NT2/D1 (cell line): ENCODE measurements around the gene HLA-DMA.

Source experiments
- SUZ12 ChIP-seq: IDR thresholded peaks from 2 replicates; pipeline ENCODE4 v1.6.1; 2011; ENCODE audit not compliant: insufficient read length, insufficient read depth; ENCODE audit errors: extremely low read depth
- YY1 ChIP-seq: IDR thresholded peaks from 2 replicates; pipeline ENCODE4 v1.6.1; 2011; ENCODE audit not compliant: insufficient read length, insufficient read depth
- ZNF274 ChIP-seq: IDR thresholded peaks from 2 replicates; pipeline ENCODE4 v1.6.1; 2011; ENCODE audit warnings: mild to moderate bottlenecking, low read depth, low read length

DNA sequence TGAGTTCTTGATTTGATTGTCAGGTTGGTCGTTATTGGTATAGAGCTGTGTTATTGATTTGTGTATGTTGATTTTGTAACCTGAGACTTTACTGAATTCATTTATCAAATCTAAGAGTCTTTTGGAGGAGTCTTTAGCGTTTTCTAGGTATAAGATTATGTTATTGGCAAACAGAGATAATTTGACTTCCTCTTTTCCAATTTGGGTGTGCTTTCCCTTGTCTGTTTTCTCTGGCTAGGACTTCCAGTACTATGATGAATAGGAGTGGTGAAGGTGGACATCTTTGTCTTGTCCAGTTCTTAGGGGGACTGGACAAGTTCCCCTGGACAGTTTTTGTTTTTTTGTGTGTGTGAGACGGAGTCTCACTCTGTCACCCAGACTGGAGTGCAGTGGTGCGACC is 39.1 kb upstream of the HLA-DMA start:
- TF ChIP-seq YY1: no peak
- TF ChIP-seq SUZ12: no peak
- no peak for TF ChIP-seq ZNF274
